NCI-H128 (cell line): Measurements from ENCODE around the gene SNRPA1.

Experiments used
- DNase-seq: peaks from one replicate; lab custom pipeline; 2025; ENCODE audit not compliant: unreplicated experiment; lab: John Stamatoyannopoulos, UW

SNRPA1 gene

GRCh38 chr15:101244036-101244781 lies 50.8 kb downstream of the SNRPA1 start:
- no peak for DNase-seq

- DNase-seq: no peak
Observed at GRCh38 chr15:101243420-101243819, 51.6 kb downstream of the SNRPA1 start.

- DNase-seq: no peak
Observed at GRCh38 chr15:101242999-101243336, 52.1 kb downstream of the SNRPA1 start.

DNA sequence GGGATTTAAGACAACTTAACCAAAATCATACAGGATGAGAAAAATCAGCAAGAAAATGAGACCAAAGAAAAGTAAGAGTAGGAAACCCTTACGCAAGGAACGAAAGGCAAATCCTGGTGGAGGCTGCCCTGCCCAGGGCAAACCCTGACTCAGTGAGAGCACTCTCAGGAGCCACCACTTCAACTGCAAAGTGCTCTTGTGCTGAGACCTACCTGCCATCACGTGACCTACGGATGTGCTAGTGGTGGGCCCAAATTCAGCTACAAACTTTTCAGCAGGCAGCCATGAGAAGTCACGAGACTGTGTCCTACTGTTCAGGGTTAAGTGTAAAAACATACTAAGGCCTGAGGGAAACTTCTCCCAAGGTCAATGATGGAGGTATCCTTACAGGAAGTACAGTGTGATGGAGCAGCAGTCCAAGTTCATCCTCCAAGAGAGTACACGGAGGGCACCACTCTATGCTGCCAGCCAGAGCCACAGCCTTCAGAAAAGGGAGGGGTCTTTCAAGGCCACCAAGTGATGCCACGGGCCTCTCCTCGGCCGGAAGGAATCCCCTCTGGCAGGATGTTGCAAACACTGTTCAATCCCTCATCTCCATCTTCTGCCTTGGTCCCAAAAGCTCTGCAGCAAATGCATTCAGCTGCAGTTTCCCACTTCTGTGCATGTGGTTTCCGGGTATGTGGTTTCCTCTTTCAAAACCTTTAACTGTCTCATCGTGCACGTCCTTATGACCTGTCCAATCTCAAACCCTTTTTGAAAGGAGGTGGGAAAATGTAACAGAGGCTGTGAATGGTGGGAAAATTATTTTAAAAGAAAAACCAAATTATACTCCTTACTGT lies 52.7 kb downstream of the SNRPA1 start:
- DNase-seq: no peak

- no peak for DNase-seq
Observed at GRCh38 chr15:101240358-101240757, 54.7 kb downstream of the SNRPA1 start.

- no peak for DNase-seq
Observed at GRCh38 chr15:101239724-101240136, 55.3 kb downstream of the SNRPA1 start.

GRCh38 chr15:101237251-101237650 lies 57.8 kb downstream of the SNRPA1 start:
- DNase-seq: no peak

DNA sequence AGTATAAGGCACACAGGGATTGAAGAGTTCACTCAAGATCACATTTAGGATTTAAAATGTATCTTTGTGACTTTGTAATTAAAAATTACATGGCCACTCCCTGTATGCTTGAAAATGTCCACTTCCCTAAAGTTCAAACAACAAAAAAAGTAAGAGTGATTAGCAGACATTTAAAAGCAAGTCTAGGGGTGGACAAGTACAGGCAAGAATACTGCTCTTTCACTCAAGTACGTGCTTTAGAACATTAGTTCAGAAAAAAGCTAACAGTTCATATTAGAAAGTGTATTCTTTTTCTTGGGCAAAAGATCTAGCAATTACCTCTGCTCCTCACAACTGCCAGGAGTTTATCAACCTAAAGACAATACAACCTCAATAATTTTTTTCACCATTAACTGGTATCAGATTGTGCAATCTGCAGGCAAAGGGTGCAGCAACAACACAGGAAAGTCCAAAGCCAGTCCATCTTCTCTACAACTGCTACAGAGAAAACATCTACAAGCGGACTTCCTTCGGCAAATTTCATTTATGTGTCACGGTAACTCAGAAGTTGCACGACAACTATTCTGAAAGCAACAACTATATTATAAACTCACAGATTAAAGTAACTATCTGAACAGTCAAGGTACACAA lies 61.3 kb downstream of the SNRPA1 start:
- no peak for DNase-seq

DNA sequence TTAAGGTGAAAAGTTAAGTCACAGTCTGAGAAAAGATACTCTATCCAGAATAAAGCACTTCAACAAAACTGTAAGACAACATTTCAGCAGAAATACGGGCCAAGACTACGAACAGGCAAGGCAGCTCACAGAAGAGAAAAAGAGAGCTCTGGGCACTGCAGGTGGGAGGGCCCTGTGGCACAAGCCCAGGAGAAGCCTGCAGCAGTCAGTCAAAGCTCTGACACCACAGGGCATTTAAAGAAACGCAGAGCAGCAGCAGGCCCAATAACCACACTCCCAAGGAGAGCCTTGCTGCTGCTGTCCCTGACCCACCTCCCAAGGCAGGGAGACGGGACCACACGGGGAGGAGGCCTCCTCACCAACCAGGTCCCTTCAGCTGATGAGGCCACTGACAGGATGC lies 62.4 kb downstream of the SNRPA1 start:
- DNase-seq: no peak
